ENCODE results near the gene DAPK1. TPM values are rescaled to one million over a fixed set of nuclear protein-coding genes. Genes with fewer than 3 reads are reported as not detected.
A peak's percentile ranks its signal among the peaks of the same experiment; 100 is the strongest.

The DAPK1 gene
- total RNA-seq: 10 to 100 TPM; 71.0 to 74.6 TPM
- polyA plus RNA-seq (ENCODE audit: insufficient read depth, low read depth, low replicate concordance): 35.1 TPM
- long read RNA-seq, donor 1, full-length matches to known transcripts: 3 of 11 reads
- long read RNA-seq, donor 1, partial matches to known transcripts: 8 of 11 reads
- long read RNA-seq, donor 1, other reads (novel, unspliced or antisense): 0 of 11 reads
- long read RNA-seq, donor 2, full-length matches to known transcripts: 4 of 4 reads
- long read RNA-seq, donor 2, partial matches to known transcripts: 0 of 4 reads
- long read RNA-seq, donor 2, other reads (novel, unspliced or antisense): 0 of 4 reads

DNA sequence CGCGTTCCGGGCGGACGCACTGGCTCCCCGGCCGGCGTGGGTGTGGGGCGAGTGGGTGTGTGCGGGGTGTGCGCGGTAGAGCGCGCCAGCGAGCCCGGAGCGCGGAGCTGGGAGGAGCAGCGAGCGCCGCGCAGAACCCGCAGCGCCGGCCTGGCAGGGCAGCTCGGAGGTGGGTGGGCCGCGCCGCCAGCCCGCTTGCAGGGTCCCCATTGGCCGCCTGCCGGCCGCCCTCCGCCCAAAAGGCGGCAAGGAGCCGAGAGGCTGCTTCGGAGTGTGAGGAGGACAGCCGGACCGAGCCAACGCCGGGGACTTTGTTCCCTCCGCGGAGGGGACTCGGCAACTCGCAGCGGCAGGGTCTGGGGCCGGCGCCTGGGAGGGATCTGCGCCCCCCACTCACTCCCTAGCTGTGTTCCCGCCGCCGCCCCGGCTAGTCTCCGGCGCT lies at the start of gene DAPK1:
Gene DAPK1 (plus strand): TSS at position 264 of the 442 bp plus-strand sequence. CDS start 1,211 bp downstream, outside the sequence.
- TF ChIP-seq, protein P1, sequence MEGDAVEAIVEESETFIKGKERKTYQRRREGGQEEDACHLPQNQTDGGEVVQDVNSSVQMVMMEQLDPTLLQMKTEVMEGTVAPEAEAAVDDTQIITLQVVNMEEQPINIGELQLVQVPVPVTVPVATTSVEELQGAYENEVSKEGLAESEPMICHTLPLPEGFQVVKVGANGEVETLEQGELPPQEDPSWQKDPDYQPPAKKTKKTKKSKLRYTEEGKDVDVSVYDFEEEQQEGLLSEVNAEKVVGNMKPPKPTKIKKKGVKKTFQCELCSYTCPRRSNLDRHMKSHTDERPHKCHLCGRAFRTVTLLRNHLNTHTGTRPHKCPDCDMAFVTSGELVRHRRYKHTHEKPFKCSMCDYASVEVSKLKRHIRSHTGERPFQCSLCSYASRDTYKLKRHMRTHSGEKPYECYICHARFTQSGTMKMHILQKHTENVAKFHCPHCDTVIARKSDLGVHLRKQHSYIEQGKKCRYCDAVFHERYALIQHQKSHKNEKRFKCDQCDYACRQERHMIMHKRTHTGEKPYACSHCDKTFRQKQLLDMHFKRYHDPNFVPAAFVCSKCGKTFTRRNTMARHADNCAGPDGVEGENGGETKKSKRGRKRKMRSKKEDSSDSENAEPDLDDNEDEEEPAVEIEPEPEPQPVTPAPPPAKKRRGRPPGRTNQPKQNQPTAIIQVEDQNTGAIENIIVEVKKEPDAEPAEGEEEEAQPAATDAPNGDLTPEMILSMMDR (IDR thresholded peaks at IDR 0.05): peak in 1 of 3 experiments; percentile 8
- TF ChIP-seq POLR2A (IDR thresholded peaks at IDR 0.05): no peak
- no peaks in the 10 kb centered on the region for H3K27me3 ChIP-seq
- H3K4me3 ChIP-seq: peak within 1 kb of the TSS; percentile 73 to 91
- no peaks in the 10 kb centered on the region for H3K9me3 ChIP-seq
- H3K27ac ChIP-seq: peak within 1 kb of the TSS; percentile 80 to 87
- no peaks in the 10 kb centered on the region for H3K36me3 ChIP-seq (ENCODE audit: low read depth, missing control alignments)
- peak; percentile 79 for DNase-seq
- intact Hi-C loops (cut with DNase I; ENCODE audit: low total_unique reads): loop anchor here (5.0 kb wide), 1 partner anchor 160 kb away; no protein-coding TSS in a partner anchor
- 0% methylated on average over 13 to 43 of the region's 55 CpGs for WGBS, 2 donors
- peaks cover 6% of the 10 kb centered on the region for H3K4me1 ChIP-seq

GRCh38 chr9:87451149-87451548 lies 46.5 kb upstream of the DAPK1 start:
- DNase-seq: no peak
- no peaks in the 10 kb centered on the region for H3K27me3 ChIP-seq
- WGBS, 2 donors: 56 to 67% methylated on average over 6 of the region's 6 CpGs
- intact Hi-C loops (cut with DNase I; ENCODE audit: low total_unique reads): no loop called here
- no peak overlapping the region for H3K4me3 ChIP-seq
- H3K36me3 ChIP-seq (ENCODE audit: low read depth, missing control alignments): no peaks in the 10 kb centered on the region
- H3K9me3 ChIP-seq: no peaks in the 10 kb centered on the region
- no peak for TF ChIP-seq POLR2A (IDR thresholded peaks at IDR 0.05)
- TF ChIP-seq, protein P1 (IDR thresholded peaks at IDR 0.05): no peak
- H3K27ac ChIP-seq: no peak overlapping the region
- H3K4me1 ChIP-seq: no peaks in the 10 kb centered on the region

GRCh38 chr9:87455407-87455806 lies 42.3 kb upstream of the DAPK1 start:
- H3K27me3 ChIP-seq: no peaks in the 10 kb centered on the region
- no peak for DNase-seq
- H3K4me3 ChIP-seq: no peak overlapping the region
- no peaks in the 10 kb centered on the region for H3K4me1 ChIP-seq
- H3K27ac ChIP-seq: no peak overlapping the region
- WGBS, 2 donors: 57 to 73% methylated on average over 1 of the region's 1 CpG
- H3K36me3 ChIP-seq (ENCODE audit: low read depth, missing control alignments): no peaks in the 10 kb centered on the region
- H3K9me3 ChIP-seq: no peaks in the 10 kb centered on the region
- TF ChIP-seq, protein P1 (IDR thresholded peaks at IDR 0.05): no peak
- no peak for TF ChIP-seq POLR2A (IDR thresholded peaks at IDR 0.05)
- intact Hi-C loops (cut with DNase I; ENCODE audit: low total_unique reads): no loop called here

- WGBS, 2 donors: 72 to 79% methylated on average over 4 of the region's 4 CpGs
- Histone ChIP-seq H3K4me1 (no peaks in the 10 kb centered on the region), H3K36me3 (ENCODE audit: low read depth, missing control alignments) (no peaks in the 10 kb centered on the region), H3K9me3 (no peaks in the 10 kb centered on the region), H3K27ac (no peak overlapping the region), H3K27me3 (no peaks in the 10 kb centered on the region), H3K4me3 (no peak overlapping the region)
- no peak for TF ChIP-seq POLR2A (IDR thresholded peaks at IDR 0.05)
- TF ChIP-seq, protein P1 (IDR thresholded peaks at IDR 0.05): no peak
- intact Hi-C loops (cut with DNase I; ENCODE audit: low total_unique reads): no loop called here
- DNase-seq: no peak
Measured at GRCh38 chr9:87461256-87461655, 36.4 kb upstream of the DAPK1 start.

All from testis (tissue), 5 donors.